HFF-Myc (cell line): ENCODE data around the gene IPO8.
"Not testable (repeated sequence)": the region's sequence is repeated elsewhere in the genome, so short reads cannot be mapped to it uniquely, and the experiment has no call there.

Source experiments
- DNase-seq: peaks from one replicate; pipeline ENCODE4 v3.0.0-alpha.2; 2011; ENCODE audit warnings: low read depth; ENCODE audit errors: extremely low read depth
- H3K4me3 ChIP-seq: replicated peaks from 2 replicates; pipeline ENCODE4 v1.5.1; 2011; ENCODE audit warnings: low read depth, mild to moderate bottlenecking, control low read depth, low read length
- TF ChIP-seq, protein P1 (sequence below): IDR thresholded peaks from 2 replicates; pipeline ENCODE4 v1.5.1; 2012; ENCODE audit warnings: mild to moderate bottlenecking, low read depth, low read length, control low read depth; ENCODE audit errors: missing control alignments

IPO8 gene

GRCh38 chr12:30598889-30599288 lies 96.8 kb downstream of the IPO8 start:
- TF ChIP-seq, protein P1, sequence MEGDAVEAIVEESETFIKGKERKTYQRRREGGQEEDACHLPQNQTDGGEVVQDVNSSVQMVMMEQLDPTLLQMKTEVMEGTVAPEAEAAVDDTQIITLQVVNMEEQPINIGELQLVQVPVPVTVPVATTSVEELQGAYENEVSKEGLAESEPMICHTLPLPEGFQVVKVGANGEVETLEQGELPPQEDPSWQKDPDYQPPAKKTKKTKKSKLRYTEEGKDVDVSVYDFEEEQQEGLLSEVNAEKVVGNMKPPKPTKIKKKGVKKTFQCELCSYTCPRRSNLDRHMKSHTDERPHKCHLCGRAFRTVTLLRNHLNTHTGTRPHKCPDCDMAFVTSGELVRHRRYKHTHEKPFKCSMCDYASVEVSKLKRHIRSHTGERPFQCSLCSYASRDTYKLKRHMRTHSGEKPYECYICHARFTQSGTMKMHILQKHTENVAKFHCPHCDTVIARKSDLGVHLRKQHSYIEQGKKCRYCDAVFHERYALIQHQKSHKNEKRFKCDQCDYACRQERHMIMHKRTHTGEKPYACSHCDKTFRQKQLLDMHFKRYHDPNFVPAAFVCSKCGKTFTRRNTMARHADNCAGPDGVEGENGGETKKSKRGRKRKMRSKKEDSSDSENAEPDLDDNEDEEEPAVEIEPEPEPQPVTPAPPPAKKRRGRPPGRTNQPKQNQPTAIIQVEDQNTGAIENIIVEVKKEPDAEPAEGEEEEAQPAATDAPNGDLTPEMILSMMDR, result no peak
- H3K4me3 ChIP-seq, result no peak overlapping the region
- no peak for DNase-seq

GRCh38 chr12:30595742-30596141 lies 99.9 kb downstream of the IPO8 start:
- no peak overlapping the region for H3K4me3 ChIP-seq
- TF ChIP-seq, protein P1, result no peak
- DNase-seq, result no peak

DNA sequence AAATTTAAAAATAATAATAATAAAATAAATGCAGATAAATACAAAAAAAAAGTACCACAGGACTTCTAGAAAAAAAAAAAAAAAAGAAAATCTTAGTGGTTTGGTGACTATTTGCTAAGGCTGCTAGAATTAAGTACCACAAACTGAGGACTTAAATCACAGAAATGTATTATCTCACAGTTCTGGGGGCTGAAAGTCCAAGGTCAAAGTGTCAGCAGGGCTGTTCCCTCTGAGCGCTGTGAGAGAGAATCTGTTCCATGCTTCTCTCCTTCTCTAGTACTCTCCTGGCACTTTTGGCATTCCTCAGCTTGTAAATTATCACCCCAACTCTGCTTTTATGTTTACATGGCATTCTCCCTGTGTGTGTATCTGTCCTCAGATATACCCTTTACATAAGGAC lies 101.2 kb downstream of the IPO8 start:
- DNase-seq, result no peak
- no peak overlapping the region for H3K4me3 ChIP-seq
- TF ChIP-seq, protein P1, result no peak

DNA sequence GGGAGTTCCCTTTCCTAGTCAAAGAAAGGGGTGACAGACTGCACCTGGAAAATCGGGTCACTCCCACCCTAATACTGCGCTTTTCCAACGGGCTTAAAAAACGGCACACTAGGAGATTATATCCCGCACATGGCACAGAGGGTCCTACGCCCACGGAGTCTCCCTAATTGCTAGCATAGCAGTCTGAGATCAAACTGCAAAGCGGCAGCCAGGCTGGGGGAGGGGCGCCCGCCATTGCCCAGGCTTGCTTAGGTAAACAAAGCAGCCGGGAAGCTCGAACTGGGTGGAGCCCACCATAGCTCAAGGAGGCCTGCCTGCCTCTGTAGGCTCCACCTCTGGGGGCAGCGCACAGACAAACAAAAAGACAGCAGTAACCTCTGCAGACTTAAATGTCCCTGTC lies 107.1 kb downstream of the IPO8 start:
- H3K4me3 ChIP-seq, DNase-seq: not testable (repeated sequence)

DNA sequence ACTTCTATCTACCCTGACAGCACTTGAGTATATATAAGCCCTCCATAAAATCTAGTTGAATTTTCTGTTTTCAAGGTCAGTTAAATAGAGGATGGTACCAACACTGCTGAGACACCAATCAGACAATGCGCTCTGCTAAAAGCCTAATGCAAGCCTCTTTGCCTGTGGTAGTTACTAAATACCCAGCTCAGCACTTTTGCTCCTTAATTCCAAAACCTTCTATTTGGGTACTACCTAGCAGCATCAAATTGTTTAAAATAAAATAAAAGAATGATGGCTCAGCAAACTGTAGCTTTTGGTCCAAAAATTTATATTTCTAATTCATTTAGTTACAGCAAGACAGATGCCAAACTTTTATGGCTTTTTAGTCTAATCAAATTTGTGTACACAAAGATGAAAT lies 107.9 kb downstream of the IPO8 start:
- TF ChIP-seq, protein P1, result no peak
- DNase-seq, result no peak
- H3K4me3 ChIP-seq, result no peak overlapping the region

- TF ChIP-seq, protein P1, result no peak
- no peak for DNase-seq
- no peak overlapping the region for H3K4me3 ChIP-seq
Observed at GRCh38 chr12:30585877-30586276, 109.8 kb downstream of the IPO8 start.

DNA sequence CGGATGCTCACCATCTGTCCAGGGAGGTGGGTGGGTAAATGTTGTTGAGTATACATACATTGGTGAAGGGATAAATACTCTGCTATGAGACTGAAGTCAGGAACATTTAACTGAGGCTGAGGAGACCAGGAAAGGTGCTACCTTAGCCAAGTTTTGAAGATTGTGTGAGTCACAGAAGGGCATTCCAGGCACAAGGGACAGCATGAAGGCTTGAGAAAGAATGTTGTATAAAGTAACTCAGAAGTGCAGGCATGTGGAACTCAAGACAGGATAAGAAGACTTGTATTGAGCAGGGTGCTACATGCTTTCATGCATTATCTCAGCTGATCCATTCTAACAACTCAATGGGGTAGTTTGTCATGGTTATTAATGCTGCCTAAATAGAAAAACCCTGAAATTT lies 112.7 kb downstream of the IPO8 start:
- H3K4me3 ChIP-seq, result no peak overlapping the region
- no peak for DNase-seq
- TF ChIP-seq, protein P1, result no peak

DNA sequence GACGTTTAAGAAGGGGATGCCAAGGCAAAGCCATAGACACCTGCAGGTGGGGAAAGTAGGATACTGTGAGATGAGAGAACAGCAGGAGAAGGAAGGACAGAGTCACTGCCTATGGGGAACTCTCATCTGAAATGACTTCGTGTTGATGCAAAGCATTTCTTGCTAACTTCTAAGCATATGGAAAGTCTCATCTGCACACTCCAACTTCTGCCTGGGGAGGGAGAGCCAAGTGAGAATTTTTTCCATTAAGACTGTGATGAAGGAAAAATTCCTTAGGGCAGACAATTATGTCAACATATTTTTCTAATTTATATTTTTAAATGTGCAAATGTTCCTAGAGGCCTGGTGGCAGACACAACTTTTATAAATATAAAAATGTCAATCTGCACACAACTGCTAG lies 115.3 kb downstream of the IPO8 start:
- TF ChIP-seq, protein P1, result no peak
- DNase-seq, result no peak
- no peak overlapping the region for H3K4me3 ChIP-seq
